HepG2 (cell line): ENCODE measurements around the gene SMAD7. TPM values are rescaled to one million over a fixed set of nuclear protein-coding genes. Genes with fewer than 3 reads are reported as not detected.
A peak's percentile ranks its signal among the peaks of the same experiment; 100 is the strongest.

Experiments used
- CENPT ChIP-seq: sonication (generic); formaldehyde crosslinking; IDR thresholded peaks from 2 replicates; pipeline ENCODE4 v1.8.0; 2022; ENCODE audit warnings: low read depth, mild to moderate bottlenecking, moderate library complexity, missing genetic modification reagents
- CTCF ChIP-seq: sonication (generic); formaldehyde crosslinking; IDR thresholded peaks from 2 replicates; pipeline ENCODE4 v1.5.0; 2020; ENCODE audit warnings: mild to moderate bottlenecking, missing genetic modification reagents, moderate library complexity
- EEA1 ChIP-seq: sonication (generic); formaldehyde crosslinking; IDR thresholded peaks from 2 replicates; pipeline ENCODE4 v1.5.1; 2020; ENCODE audit warnings: mild to moderate bottlenecking, missing genetic modification reagents, borderline replicate concordance
- HDAC2 ChIP-seq: sonication (generic); formaldehyde crosslinking; IDR thresholded peaks from 2 replicates; pipeline ENCODE4 v1.4.0; 2020; ENCODE audit warnings: missing genetic modification reagents
- KAT7 ChIP-seq: IDR thresholded peaks from 2 replicates; pipeline ENCODE4 v1.6.1; 2018; ENCODE audit warnings: borderline replicate concordance, missing compliant biosample characterization
- KDM6A ChIP-seq: IDR thresholded peaks from 2 replicates; pipeline ENCODE4 v1.6.1; 2016; ENCODE audit warnings: low read depth
- MEIS1 ChIP-seq: sonication (generic); formaldehyde crosslinking; IDR thresholded peaks from 2 replicates; pipeline ENCODE4 v1.9.0; 2021; ENCODE audit warnings: mild to moderate bottlenecking, missing genetic modification reagents, moderate library complexity, borderline replicate concordance
- PHF8 ChIP-seq: sonication (generic); formaldehyde crosslinking; IDR thresholded peaks from 2 replicates; pipeline ENCODE4 v1.5.0; 2020; ENCODE audit warnings: missing genetic modification reagents
- POLR2G ChIP-seq: fragments of 200-400 bp; formaldehyde crosslinking; IDR thresholded peaks from 2 replicates; pipeline ENCODE4 v1.6.1; 2018; ENCODE audit warnings: mild to moderate bottlenecking, low read depth, low read length, moderate library complexity
- RFXANK ChIP-seq: IDR thresholded peaks from 2 replicates; pipeline ENCODE4 v1.6.1; 2016
- SIX4 ChIP-seq: sonication (generic); formaldehyde crosslinking; IDR thresholded peaks from 2 replicates; pipeline ENCODE4 v1.4.0; 2020; ENCODE audit warnings: missing genetic modification reagents
- SOX6 ChIP-seq, 2 experiments: fragments of 450-650 bp in 1 of 2; sonication (generic) in 1 of 2; formaldehyde crosslinking in 1 of 2; IDR thresholded peaks; 2 replicates each; pipeline versions ENCODE4 v1.4.0 to v1.6.1; 2017 to 2020; ENCODE audit warnings: antibody characterized with exemption in 1 of 2, mild to moderate bottlenecking in 1 of 2, missing genetic modification reagents in 1 of 2
- SRY ChIP-seq: sonication (generic); formaldehyde crosslinking; IDR thresholded peaks from 2 replicates; pipeline ENCODE4 v1.8.0; 2022; ENCODE audit warnings: mild to moderate bottlenecking, missing genetic modification reagents
- STAT6 ChIP-seq: sonication (generic); formaldehyde crosslinking; IDR thresholded peaks from 2 replicates; pipeline ENCODE4 v1.4.0; 2020; ENCODE audit warnings: missing genetic modification reagents, mild to moderate bottlenecking, borderline replicate concordance
- TBL1XR1 ChIP-seq: fragments of 150-350 bp; IDR thresholded peaks from 2 replicates; pipeline ENCODE4 v1.6.1; 2014; ENCODE audit warnings: borderline replicate concordance, low read length; ENCODE audit not compliant: partially characterized antibody
- ZNF644 ChIP-seq: IDR thresholded peaks from 2 replicates; pipeline ENCODE4 v1.6.1; 2016; ENCODE audit warnings: low read depth
- ZNF737 ChIP-seq: sonication (generic); formaldehyde crosslinking; IDR thresholded peaks from 2 replicates; pipeline ENCODE4 v1.5.0; 2020; ENCODE audit warnings: missing genetic modification reagents, mild to moderate bottlenecking, borderline replicate concordance
- ZNF781 ChIP-seq: sonication (generic); formaldehyde crosslinking; IDR thresholded peaks from 2 replicates; pipeline ENCODE4 v1.5.1; 2020; ENCODE audit warnings: borderline replicate concordance, mild to moderate bottlenecking, missing genetic modification reagents; ENCODE audit errors: not compliant biosample characterization
- polyA plus RNA-seq, 8 experiments: library from polyadenylated mRNA; depleted of rRNA in 3 of 8; stranded (reverse) in 7 of 8; unstranded in 1 of 8; fragments of >200 nt; fragmentation: Illumina TruSeq in 4 of 8; extraction: Trizol in 4 of 8; gene quantifications; 2 replicates each; pipeline versions ENCODE4 v1.2.1 to v1.2.3, GENCODE V29; 2011 to 2016; ENCODE audit warnings: low read depth in 4 of 8, missing spikeins in 1 of 8, mixed read lengths in 1 of 8; ENCODE audit not compliant: insufficient read depth in 1 of 8
- total RNA-seq, 5 experiments: library from RNA; depleted of rRNA; stranded (reverse); fragments of >200 nt; fragmentation: Illumina TruSeq; extraction: Trizol; gene quantifications; 2 replicates each; pipeline ENCODE4 v1.2.3, GENCODE V29; 2016; ENCODE audit warnings: low read depth in 1 of 5
- TF ChIP-seq, protein P1 (sequence below): sonication (generic); formaldehyde crosslinking; IDR thresholded peaks from 2 replicates; pipeline ENCODE4 v1.8.1; 2023; ENCODE audit warnings: mild to moderate bottlenecking, inconsistent platforms, moderate library complexity, missing genetic modification reagents, borderline replicate concordance
- TF ChIP-seq, protein P2 (sequence below): sonication (generic); formaldehyde crosslinking; IDR thresholded peaks from 2 replicates; pipeline ENCODE4 v1.4.0; 2020; ENCODE audit warnings: missing genetic modification reagents

Gene SMAD7
- total and polyA plus RNA-seq, 2 of the 13 experiments (the other 11 are each of a cell fraction or from before 2014, with no cell fraction given): 17.4 to 24.7 TPM

DNA sequence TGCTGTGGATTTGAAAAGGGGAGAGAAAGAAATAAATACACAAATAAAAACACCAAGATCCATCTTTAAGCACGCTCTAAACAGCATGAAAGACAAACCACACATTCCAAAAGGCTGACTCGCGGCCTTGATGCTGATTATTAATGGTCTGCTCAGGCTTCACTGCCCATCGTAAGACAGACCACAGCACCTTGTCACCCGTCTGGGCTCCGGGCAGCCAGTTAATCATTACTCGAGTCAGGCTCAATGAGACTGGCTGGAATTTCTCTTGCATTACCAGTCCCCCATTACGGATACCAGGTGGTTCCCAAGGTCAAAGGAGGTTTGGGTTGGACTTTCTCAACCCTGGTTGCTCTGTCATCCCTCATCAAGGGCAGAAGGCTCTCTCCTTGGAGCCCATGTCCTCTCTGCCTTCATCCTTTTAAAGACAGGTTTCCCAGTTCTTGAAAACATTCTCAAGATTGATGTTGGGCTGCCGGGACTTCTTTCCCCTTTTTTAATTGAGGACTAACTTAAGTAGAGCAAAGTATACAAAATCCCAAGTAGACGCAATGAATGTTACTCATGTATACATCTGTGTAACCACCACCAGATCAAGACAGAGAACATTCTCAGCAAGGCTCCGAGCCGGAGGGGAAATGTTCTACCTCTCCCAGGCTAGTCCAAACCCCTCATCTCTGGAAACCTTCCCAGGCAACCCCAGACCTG lies 8.1 kb downstream of the SMAD7 start (continued):
- no peak for TF ChIP-seq TBL1XR1
- no peak for TF ChIP-seq RFXANK (CRISPR knock-in tag)
- no peak for TF ChIP-seq SOX6 (IDR thresholded peaks at IDR 0.05)
- peak; percentile 70 for TF ChIP-seq SOX6 (CRISPR knock-in tag; IDR thresholded peaks at IDR 0.05)
- 0 out of 2 replicates have a peak, but pooled peaks have one; percentile 19 for TF ChIP-seq KAT7 (CRISPR knock-in tag)
- no peak for TF ChIP-seq ZNF781 (CRISPR knock-in tag)
- peak; percentile 37; the same call in 1 of the 2 replicates for TF ChIP-seq POLR2G
- no peak for TF ChIP-seq CENPT (CRISPR knock-in tag)
- TF ChIP-seq CTCF: no peak
- no peak for TF ChIP-seq PHF8
- TF ChIP-seq STAT6 (CRISPR knock-in tag): no peak
- TF ChIP-seq SRY: no peak
- peak; percentile 67; the same call in 1 of the 2 replicates for TF ChIP-seq MEIS1 (CRISPR knock-in tag)
- TF ChIP-seq EEA1 (CRISPR knock-in tag): no peak
- TF ChIP-seq KDM6A (CRISPR knock-in tag): peak; percentile 55; the same call in 1 of the 2 replicates
- TF ChIP-seq SIX4: peak; percentile 21; the same call in 1 of the 2 replicates
- TF ChIP-seq, protein P1, sequence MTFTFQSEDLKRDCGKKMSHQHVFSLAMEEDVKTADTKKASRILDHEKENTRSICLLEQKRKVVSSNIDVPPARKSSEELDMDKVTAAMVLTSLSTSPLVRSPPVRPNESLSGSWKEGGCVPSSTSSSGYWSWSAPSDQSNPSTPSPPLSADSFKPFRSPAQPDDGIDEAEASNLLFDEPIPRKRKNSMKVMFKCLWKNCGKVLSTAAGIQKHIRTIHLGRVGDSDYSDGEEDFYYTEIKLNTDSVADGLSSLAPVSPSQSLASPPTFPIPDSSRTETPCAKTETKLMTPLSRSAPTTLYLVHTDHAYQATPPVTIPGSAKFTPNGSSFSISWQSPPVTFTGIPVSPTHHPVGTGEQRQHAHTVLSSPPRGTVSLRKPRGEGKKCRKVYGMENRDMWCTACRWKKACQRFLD: no peak
- peak; percentile 88 for TF ChIP-seq HDAC2 (CRISPR knock-in tag)
- TF ChIP-seq ZNF737 (CRISPR knock-in tag): no peak
- TF ChIP-seq, protein P2, sequence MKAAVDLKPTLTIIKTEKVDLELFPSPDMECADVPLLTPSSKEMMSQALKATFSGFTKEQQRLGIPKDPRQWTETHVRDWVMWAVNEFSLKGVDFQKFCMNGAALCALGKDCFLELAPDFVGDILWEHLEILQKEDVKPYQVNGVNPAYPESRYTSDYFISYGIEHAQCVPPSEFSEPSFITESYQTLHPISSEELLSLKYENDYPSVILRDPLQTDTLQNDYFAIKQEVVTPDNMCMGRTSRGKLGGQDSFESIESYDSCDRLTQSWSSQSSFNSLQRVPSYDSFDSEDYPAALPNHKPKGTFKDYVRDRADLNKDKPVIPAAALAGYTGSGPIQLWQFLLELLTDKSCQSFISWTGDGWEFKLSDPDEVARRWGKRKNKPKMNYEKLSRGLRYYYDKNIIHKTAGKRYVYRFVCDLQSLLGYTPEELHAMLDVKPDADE (CRISPR knock-in tag): no peak
- TF ChIP-seq ZNF644 (CRISPR knock-in tag): peak; percentile 91
